ENCODE data around the gene HM13. TPM values are rescaled to one million over a fixed set of nuclear protein-coding genes. Genes with fewer than 3 reads are reported as not detected.
A peak's percentile ranks its signal among the peaks of the same experiment; 100 is the strongest.

The HM13 gene
- total RNA-seq, 1 experiment from 2014 or later: 103 TPM

- TF ChIP-seq PRDM15 (CRISPR knock-in tag; IDR thresholded peaks at IDR 0.05): no peak
- peak; percentile 39; the same call in 1 of the 2 replicates for TF ChIP-seq TP53 (CRISPR knock-in tag; IDR thresholded peaks at IDR 0.05)
- no peak for TF ChIP-seq PRRX2 (CRISPR knock-in tag; IDR thresholded peaks at IDR 0.05)
- TF ChIP-seq ZNF416 (CRISPR knock-in tag; IDR thresholded peaks at IDR 0.05): no peak
- TF ChIP-seq MXD4 (CRISPR knock-in tag; IDR thresholded peaks at IDR 0.05; ENCODE audit: borderline replicate concordance): no peak
- no peak for TF ChIP-seq HMGA2 (CRISPR knock-in tag; IDR thresholded peaks at IDR 0.05)
- no peak for TF ChIP-seq IRF1 (CRISPR knock-in tag; IDR thresholded peaks at IDR 0.05)
- no peak for TF ChIP-seq FOXJ3 (CRISPR knock-in tag; IDR thresholded peaks at IDR 0.05; ENCODE audit: borderline replicate concordance)
- TF ChIP-seq ATF3 (CRISPR knock-in tag; conservative IDR thresholded peaks at IDR 0.05): no peak
- TF ChIP-seq JAZF1 (CRISPR knock-in tag; IDR thresholded peaks at IDR 0.05): no peak
- TF ChIP-seq ZNF671 (CRISPR knock-in tag; IDR thresholded peaks at IDR 0.05): no peak
- no peak for TF ChIP-seq ZNF512 (CRISPR knock-in tag; IDR thresholded peaks at IDR 0.05; ENCODE audit: borderline replicate concordance)
- TF ChIP-seq GABPB1 (CRISPR knock-in tag; IDR thresholded peaks at IDR 0.05): no peak
- no peak for TF ChIP-seq PREB (CRISPR knock-in tag; IDR thresholded peaks at IDR 0.05; ENCODE audit: borderline replicate concordance)
- no peak for TF ChIP-seq GRHL2 (CRISPR knock-in tag; IDR thresholded peaks at IDR 0.05; ENCODE audit: insufficient replicate concordance, severe bottlenecking)
- no peak for TF ChIP-seq TEAD1 (CRISPR knock-in tag; IDR thresholded peaks at IDR 0.05)
- no peak for TF ChIP-seq AFF4 (CRISPR knock-in tag; IDR thresholded peaks at IDR 0.05; ENCODE audit: borderline replicate concordance)
- TF ChIP-seq SP1 (CRISPR knock-in tag; conservative IDR thresholded peaks at IDR 0.05): 0 out of 2 replicates have a peak, but pooled peaks have one; percentile 29
These were observed 73.5 kb downstream of the HM13 start (continued) for GRCh38 chr20:31587545-31588389.

All from WTC11 (cell line).